ENCODE results near the gene CNST. TPM values are rescaled to one million over a fixed set of nuclear protein-coding genes. Genes with fewer than 3 reads are reported as not detected.

The CNST gene, protein sequence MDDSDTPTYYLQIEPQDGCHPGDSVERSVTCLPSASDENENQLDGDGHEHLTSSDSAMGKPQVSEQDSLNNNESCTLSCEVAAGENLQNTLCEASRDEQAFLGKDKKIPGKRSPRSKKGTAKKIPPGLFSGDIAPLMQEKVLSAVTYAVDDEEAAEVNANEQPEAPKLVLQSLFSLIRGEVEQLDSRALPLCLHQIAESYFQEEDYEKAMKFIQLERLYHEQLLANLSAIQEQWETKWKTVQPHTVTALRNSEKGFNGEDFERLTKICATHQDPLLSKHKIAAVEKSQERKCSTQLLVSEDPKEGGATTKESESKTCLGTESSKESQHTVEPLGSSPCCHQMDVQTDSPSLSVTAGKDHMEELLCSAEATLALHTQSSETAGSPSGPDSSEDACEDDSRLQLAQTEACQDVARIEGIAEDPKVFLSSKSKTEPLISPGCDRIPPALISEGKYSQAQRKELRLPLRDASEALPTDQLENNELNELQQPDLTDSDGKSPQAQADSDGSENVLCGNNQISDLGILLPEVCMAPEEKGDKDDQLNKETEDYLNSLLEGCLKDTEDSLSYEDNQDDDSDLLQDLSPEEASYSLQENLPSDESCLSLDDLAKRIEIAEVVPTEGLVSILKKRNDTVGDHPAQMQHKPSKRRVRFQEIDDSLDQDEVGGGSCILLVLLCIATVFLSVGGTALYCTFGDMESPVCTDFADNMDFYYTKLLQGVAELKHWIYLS
- total RNA-seq: 10 to 100 TPM; 28.0 to 30.4 TPM

DNA sequence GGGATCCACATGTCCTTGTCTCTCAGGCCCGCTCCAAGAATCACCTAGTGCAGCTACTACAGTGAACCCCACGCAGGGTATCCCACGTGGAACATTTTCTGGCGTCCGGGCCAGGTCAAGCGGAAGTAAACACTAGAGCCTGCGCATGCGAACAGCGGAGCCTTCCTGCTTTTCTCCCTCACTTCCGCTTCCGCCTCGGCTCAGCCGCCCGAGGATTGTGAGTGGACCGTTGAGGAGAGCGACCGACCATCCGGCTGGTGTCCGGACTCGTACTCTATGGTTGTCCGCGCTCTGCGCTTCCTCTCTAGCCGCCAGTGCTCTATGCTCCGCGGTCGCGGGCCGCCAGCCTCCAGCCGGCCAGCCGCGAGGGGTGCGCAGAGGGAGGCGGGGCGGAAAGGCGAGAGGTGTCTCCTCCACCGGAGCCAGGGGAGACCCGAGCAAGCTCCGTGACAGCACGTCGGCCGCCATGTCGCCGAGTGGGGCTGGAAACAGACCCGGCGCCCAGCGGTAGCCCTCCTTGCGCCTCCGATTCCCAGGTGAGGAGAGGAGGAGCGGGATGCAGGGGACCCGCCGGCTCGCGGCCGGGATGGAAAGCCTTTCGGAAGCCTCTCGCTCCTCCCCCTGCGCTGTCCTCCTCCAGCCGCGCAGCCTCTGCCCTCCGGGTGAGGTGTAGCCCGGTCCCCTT lies at the start of gene CNST, which contains the start of gene TFB2M:
TSS of gene CNST (plus strand) at position 329 of the 685 bp plus-strand sequence. CDS start 25,107 bp downstream, outside the sequence.
TSS of gene TFB2M (minus strand) at position 134 of the 685 bp plus-strand sequence. CDS start at position 11, 123 bp downstream.
- Mint-ChIP-seq H3K4me1 (ENCODE audit: low read depth) (peaks cover 49% of the 10 kb centered on the region), H3K36me3 (ENCODE audit: insufficient read depth in 2 of 2) (peaks cover 7 to 8% of the 10 kb centered on the region in 2 donors), H3K27ac (peak within 1 kb of the TSS; percentile 100), H3K9me3 (peaks cover 0 to 3% of the 10 kb centered on the region in 2 donors), H3K27me3 (ENCODE audit: low read depth) (no peaks in the 10 kb centered on the region), H3K4me3 (peak within 1 kb of the TSS; percentile 99 to 100)
- DNase-seq (peak; percentile 97 to 98), ATAC-seq (replicated peaks in 1 of 2) (peak; percentile 91 to 92)

DNA sequence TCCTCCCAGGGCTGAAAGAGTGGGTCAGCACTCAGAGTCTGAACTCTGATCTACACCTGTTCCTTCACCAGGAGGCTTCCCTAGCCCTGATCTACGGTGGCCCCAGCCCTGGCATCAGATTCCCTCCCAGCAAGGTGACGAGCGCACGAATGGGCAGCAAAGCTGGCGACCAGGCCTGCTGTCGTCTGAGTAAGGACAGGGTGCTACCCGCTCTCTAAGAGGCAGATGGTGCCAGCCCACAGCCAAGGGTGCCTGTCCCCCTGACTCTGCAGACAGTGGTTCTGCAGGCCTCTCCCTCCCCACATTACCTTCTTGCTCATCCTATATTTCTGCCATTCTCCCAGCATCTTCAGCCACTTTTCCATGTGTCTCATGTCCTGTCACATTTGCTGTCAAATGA lies 48.9 kb upstream of the CNST start:
- DNase-seq (no peak), ATAC-seq (replicated peaks in 1 of 2) (no peak)
- peaks cover 0 to 17% of the 10 kb centered on the region in 2 donors for H3K9me3 Mint-ChIP-seq
- H3K27me3 Mint-ChIP-seq (ENCODE audit: low read depth): no peaks in the 10 kb centered on the region
- H3K4me3 Mint-ChIP-seq: no peak overlapping the region
- H3K36me3 Mint-ChIP-seq (ENCODE audit: insufficient read depth in 2 of 2): peaks cover 4 to 7% of the 10 kb centered on the region in 2 donors
- H3K4me1 Mint-ChIP-seq (ENCODE audit: low read depth): peaks cover 9% of the 10 kb centered on the region
- H3K27ac Mint-ChIP-seq: no peak overlapping the region

- ATAC-seq (replicated peaks in 1 of 2) (no peak), DNase-seq (no peak)
- Mint-ChIP-seq H3K27ac (no peak overlapping the region), H3K27me3 (ENCODE audit: low read depth) (no peaks in the 10 kb centered on the region), H3K4me3 (no peak overlapping the region), H3K36me3 (ENCODE audit: insufficient read depth in 2 of 2) (peaks cover 4 to 7% of the 10 kb centered on the region in 2 donors), H3K9me3 (peaks cover 0 to 17% of the 10 kb centered on the region in 2 donors), H3K4me1 (ENCODE audit: low read depth) (peaks cover 9% of the 10 kb centered on the region)
These were observed 47.6 kb upstream of the CNST start for GRCh38 chr1:246518456-246519205.

DNA sequence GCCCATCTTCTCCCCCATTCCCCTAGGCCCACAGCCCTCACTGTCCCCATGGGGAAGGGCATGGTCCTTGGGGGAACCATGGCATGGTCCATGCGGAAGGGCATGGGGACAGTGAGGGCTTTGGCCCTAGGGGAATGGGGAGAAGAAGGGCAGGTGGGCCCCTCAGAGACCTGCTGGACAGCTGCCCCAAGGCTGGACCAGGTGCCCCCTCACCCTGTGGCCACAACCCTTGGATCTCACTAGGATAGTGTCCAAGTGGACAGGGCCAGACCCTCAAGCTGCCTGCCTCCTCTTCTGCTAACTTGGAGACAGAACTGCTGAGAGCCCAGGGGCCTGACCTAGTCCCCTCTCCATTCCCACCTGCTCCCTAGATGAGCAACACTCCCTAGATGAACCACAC lies 46.7 kb upstream of the CNST start:
- peaks cover 4 to 6% of the 10 kb centered on the region in 2 donors for H3K36me3 Mint-ChIP-seq (ENCODE audit: insufficient read depth in 2 of 2)
- no peak overlapping the region for H3K4me3 Mint-ChIP-seq

GRCh38 chr1:246526380-246526779 lies 39.9 kb upstream of the CNST start:
- Mint-ChIP-seq H3K27me3 (ENCODE audit: low read depth) (no peaks in the 10 kb centered on the region), H3K4me3 (no peak overlapping the region), H3K36me3 (ENCODE audit: insufficient read depth in 2 of 2) (peaks cover 3% of the 10 kb centered on the region in 2 donors), H3K27ac (no peak overlapping the region), H3K4me1 (ENCODE audit: low read depth) (peaks cover 6% of the 10 kb centered on the region), H3K9me3 (peaks cover 2 to 6% of the 10 kb centered on the region in 2 donors)
- no peak for DNase-seq
- no peak for ATAC-seq (replicated peaks in 1 of 2)

More for the DNA sequence above, 46.7 kb upstream of the CNST start:
- H3K27ac Mint-ChIP-seq: no peak overlapping the region
- H3K27me3 Mint-ChIP-seq (ENCODE audit: low read depth): no peaks in the 10 kb centered on the region
- no peak for ATAC-seq (replicated peaks in 1 of 2)
- no peak for DNase-seq
- peaks cover 0 to 15% of the 10 kb centered on the region in 2 donors for H3K9me3 Mint-ChIP-seq
- H3K4me1 Mint-ChIP-seq (ENCODE audit: low read depth): peaks cover 1% of the 10 kb centered on the region

DNA sequence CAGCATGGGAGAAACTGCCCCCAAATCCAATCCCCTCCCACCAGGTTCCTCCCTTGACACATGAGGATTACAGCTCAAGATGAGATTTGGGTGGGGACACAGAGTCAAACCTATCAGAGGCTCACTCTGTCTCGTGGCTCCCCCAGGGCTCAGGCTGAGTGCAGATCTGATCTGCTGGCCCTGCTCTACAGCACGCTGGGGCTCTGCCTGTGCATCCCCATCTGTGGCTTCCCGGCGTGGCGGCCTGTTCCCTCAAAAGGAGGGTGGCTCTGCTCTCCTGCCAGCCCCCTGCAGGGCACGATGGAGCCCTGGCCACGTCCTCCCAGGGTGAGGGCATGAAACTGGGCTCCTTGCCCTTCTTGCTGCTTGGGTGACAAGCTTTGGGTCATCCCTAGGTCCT lies 39.3 kb upstream of the CNST start:
- ATAC-seq (replicated peaks in 1 of 2): no peak
- no peak overlapping the region for H3K27ac Mint-ChIP-seq
- H3K36me3 Mint-ChIP-seq (ENCODE audit: insufficient read depth in 2 of 2): peaks cover 3% of the 10 kb centered on the region in 2 donors
- no peaks in the 10 kb centered on the region for H3K27me3 Mint-ChIP-seq (ENCODE audit: low read depth)
- H3K4me1 Mint-ChIP-seq (ENCODE audit: low read depth): peaks cover 6% of the 10 kb centered on the region
- H3K9me3 Mint-ChIP-seq: peaks cover 4% of the 10 kb centered on the region in 2 donors
- H3K4me3 Mint-ChIP-seq: no peak overlapping the region
- DNase-seq: no peak

GRCh38 chr1:246527402-246528088 lies 38.7 kb upstream of the CNST start:
- Mint-ChIP-seq H3K9me3 (peaks cover 2 to 4% of the 10 kb centered on the region in 2 donors), H3K36me3 (ENCODE audit: insufficient read depth in 2 of 2) (peaks cover 3% of the 10 kb centered on the region in 2 donors), H3K27ac (no peak overlapping the region), H3K27me3 (ENCODE audit: low read depth) (no peaks in the 10 kb centered on the region), H3K4me3 (no peak overlapping the region), H3K4me1 (ENCODE audit: low read depth) (peaks cover 6% of the 10 kb centered on the region)
- DNase-seq (no peak), ATAC-seq (replicated peaks in 1 of 2) (peak in 1 of 2 donors; percentile 64)

GRCh38 chr1:246528933-246529731 lies 37.1 kb upstream of the CNST start:
- H3K4me1 Mint-ChIP-seq (ENCODE audit: low read depth): peaks cover 6% of the 10 kb centered on the region
- H3K9me3 Mint-ChIP-seq: peaks cover 2 to 4% of the 10 kb centered on the region in 2 donors
- DNase-seq: no peak
- peaks cover 3% of the 10 kb centered on the region in 2 donors for H3K36me3 Mint-ChIP-seq (ENCODE audit: insufficient read depth in 2 of 2)
- no peak overlapping the region for H3K27ac Mint-ChIP-seq
- no peak for ATAC-seq (replicated peaks in 1 of 2)
- no peaks in the 10 kb centered on the region for H3K27me3 Mint-ChIP-seq (ENCODE audit: low read depth)
- H3K4me3 Mint-ChIP-seq: no peak overlapping the region

- Mint-ChIP-seq H3K4me3 (no peak overlapping the region), H3K36me3 (ENCODE audit: insufficient read depth in 2 of 2) (peaks cover 3% of the 10 kb centered on the region in 2 donors), H3K9me3 (peaks cover 2 to 4% of the 10 kb centered on the region in 2 donors), H3K27ac (no peak overlapping the region), H3K4me1 (ENCODE audit: low read depth) (peaks cover 6% of the 10 kb centered on the region), H3K27me3 (ENCODE audit: low read depth) (no peaks in the 10 kb centered on the region)
- ATAC-seq (replicated peaks in 1 of 2) (no peak), DNase-seq (no peak)
These were observed 35.8 kb upstream of the CNST start for GRCh38 chr1:246530482-246530881.

- Mint-ChIP-seq H3K27me3 (ENCODE audit: low read depth) (no peaks in the 10 kb centered on the region), H3K4me1 (ENCODE audit: low read depth) (peaks cover under 1% of the 10 kb centered on the region), H3K4me3 (no peak overlapping the region), H3K27ac (no peak overlapping the region), H3K9me3 (peaks cover 2 to 4% of the 10 kb centered on the region in 2 donors), H3K36me3 (ENCODE audit: insufficient read depth in 2 of 2) (peaks cover 3% of the 10 kb centered on the region in 2 donors)
- DNase-seq (no peak), ATAC-seq (replicated peaks in 1 of 2) (no peak)
These were observed 33.7 kb upstream of the CNST start for GRCh38 chr1:246532519-246532918.

GRCh38 chr1:246533371-246533905 lies 32.8 kb upstream of the CNST start:
- DNase-seq (no peak), ATAC-seq (replicated peaks in 1 of 2) (no peak)
- peaks cover 2 to 4% of the 10 kb centered on the region in 2 donors for H3K9me3 Mint-ChIP-seq
- no peaks in the 10 kb centered on the region for H3K4me1 Mint-ChIP-seq (ENCODE audit: low read depth)
- H3K27ac Mint-ChIP-seq: no peak overlapping the region
- peaks cover 3% of the 10 kb centered on the region in 2 donors for H3K36me3 Mint-ChIP-seq (ENCODE audit: insufficient read depth in 2 of 2)
- H3K4me3 Mint-ChIP-seq: no peak overlapping the region
- H3K27me3 Mint-ChIP-seq (ENCODE audit: low read depth): no peaks in the 10 kb centered on the region
